HepG2 (cell line): ENCODE results near the gene CLEC16A.

Experiments
- MAFK ChIP-seq, 2 experiments: IDR thresholded peaks in 1 of 2; conservative IDR thresholded peaks in 1 of 2; 2 replicates each; pipeline ENCODE4 v1.6.1; 2011; ENCODE audit warnings: improper control_type of control experiment in 2 of 2, low read length in 2 of 2
- NFIB ChIP-seq: sonication (generic); formaldehyde crosslinking; IDR thresholded peaks from 2 replicates; pipeline ENCODE4 v1.9.0; 2021; ENCODE audit warnings: missing genetic modification reagents, mild to moderate bottlenecking, borderline replicate concordance
- SETDB1 ChIP-seq: sonication (generic); formaldehyde crosslinking; IDR thresholded peaks from 2 replicates; pipeline ENCODE4 v1.5.1; 2020; ENCODE audit warnings: missing genetic modification reagents, mild to moderate bottlenecking, borderline replicate concordance
- TF ChIP-seq, protein P1 (sequence below): sonication (generic); formaldehyde crosslinking; IDR thresholded peaks from 2 replicates; pipeline ENCODE4 v1.9.0; 2022; ENCODE audit warnings: missing genetic modification reagents, mild to moderate bottlenecking, borderline replicate concordance
- TF ChIP-seq, protein P2 (sequence below): sonication (generic); formaldehyde crosslinking; IDR thresholded peaks from 2 replicates; pipeline ENCODE4 v1.5.0; 2020; ENCODE audit warnings: mild to moderate bottlenecking, missing genetic modification reagents, moderate library complexity
- TF ChIP-seq, protein P3 (sequence below), 2 experiments: IDR thresholded peaks; 2 replicates each; pipeline ENCODE4 v1.6.1; 2011 to 2012; ENCODE audit warnings: low read length in 2 of 2, borderline replicate concordance in 1 of 2, low read depth in 1 of 2, mild to moderate bottlenecking in 1 of 2, moderate library complexity in 1 of 2

DNA sequence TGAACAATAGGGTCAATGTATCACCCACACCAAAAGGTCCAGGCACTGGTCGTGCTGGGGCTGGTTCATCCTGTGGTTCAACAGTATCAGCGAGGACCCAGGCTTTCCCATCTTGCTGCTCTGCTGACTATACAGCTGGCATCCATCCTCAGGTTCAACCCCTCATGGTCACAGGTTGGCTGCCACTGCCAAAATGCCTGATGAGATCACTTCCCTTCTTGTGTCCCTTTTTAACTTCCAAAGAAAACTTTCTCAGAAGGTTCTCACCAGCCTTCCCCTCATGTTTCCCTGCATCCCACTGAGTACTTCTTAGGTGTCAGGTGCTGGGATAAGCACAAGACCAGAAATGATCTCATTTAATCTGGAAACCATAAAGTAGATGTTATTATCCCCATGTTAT lies 25.7 kb downstream of the CLEC16A start:
- TF ChIP-seq, protein P1, sequence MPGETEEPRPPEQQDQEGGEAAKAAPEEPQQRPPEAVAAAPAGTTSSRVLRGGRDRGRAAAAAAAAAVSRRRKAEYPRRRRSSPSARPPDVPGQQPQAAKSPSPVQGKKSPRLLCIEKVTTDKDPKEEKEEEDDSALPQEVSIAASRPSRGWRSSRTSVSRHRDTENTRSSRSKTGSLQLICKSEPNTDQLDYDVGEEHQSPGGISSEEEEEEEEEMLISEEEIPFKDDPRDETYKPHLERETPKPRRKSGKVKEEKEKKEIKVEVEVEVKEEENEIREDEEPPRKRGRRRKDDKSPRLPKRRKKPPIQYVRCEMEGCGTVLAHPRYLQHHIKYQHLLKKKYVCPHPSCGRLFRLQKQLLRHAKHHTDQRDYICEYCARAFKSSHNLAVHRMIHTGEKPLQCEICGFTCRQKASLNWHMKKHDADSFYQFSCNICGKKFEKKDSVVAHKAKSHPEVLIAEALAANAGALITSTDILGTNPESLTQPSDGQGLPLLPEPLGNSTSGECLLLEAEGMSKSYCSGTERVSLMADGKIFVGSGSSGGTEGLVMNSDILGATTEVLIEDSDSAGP (CRISPR knock-in tag), result no peak
- TF ChIP-seq MAFK (conservative IDR thresholded peaks at IDR 0.05 in 1 of 2, IDR thresholded peaks at IDR 0.05 in 1 of 2; ENCODE audit: low read length in 2 of 2), result no peak
- TF ChIP-seq, protein P2, sequence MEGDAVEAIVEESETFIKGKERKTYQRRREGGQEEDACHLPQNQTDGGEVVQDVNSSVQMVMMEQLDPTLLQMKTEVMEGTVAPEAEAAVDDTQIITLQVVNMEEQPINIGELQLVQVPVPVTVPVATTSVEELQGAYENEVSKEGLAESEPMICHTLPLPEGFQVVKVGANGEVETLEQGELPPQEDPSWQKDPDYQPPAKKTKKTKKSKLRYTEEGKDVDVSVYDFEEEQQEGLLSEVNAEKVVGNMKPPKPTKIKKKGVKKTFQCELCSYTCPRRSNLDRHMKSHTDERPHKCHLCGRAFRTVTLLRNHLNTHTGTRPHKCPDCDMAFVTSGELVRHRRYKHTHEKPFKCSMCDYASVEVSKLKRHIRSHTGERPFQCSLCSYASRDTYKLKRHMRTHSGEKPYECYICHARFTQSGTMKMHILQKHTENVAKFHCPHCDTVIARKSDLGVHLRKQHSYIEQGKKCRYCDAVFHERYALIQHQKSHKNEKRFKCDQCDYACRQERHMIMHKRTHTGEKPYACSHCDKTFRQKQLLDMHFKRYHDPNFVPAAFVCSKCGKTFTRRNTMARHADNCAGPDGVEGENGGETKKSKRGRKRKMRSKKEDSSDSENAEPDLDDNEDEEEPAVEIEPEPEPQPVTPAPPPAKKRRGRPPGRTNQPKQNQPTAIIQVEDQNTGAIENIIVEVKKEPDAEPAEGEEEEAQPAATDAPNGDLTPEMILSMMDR (CRISPR knock-in tag), result no peak
- TF ChIP-seq NFIB, result no peak
- no peak for TF ChIP-seq SETDB1 (CRISPR knock-in tag)
- TF ChIP-seq, protein P3, sequence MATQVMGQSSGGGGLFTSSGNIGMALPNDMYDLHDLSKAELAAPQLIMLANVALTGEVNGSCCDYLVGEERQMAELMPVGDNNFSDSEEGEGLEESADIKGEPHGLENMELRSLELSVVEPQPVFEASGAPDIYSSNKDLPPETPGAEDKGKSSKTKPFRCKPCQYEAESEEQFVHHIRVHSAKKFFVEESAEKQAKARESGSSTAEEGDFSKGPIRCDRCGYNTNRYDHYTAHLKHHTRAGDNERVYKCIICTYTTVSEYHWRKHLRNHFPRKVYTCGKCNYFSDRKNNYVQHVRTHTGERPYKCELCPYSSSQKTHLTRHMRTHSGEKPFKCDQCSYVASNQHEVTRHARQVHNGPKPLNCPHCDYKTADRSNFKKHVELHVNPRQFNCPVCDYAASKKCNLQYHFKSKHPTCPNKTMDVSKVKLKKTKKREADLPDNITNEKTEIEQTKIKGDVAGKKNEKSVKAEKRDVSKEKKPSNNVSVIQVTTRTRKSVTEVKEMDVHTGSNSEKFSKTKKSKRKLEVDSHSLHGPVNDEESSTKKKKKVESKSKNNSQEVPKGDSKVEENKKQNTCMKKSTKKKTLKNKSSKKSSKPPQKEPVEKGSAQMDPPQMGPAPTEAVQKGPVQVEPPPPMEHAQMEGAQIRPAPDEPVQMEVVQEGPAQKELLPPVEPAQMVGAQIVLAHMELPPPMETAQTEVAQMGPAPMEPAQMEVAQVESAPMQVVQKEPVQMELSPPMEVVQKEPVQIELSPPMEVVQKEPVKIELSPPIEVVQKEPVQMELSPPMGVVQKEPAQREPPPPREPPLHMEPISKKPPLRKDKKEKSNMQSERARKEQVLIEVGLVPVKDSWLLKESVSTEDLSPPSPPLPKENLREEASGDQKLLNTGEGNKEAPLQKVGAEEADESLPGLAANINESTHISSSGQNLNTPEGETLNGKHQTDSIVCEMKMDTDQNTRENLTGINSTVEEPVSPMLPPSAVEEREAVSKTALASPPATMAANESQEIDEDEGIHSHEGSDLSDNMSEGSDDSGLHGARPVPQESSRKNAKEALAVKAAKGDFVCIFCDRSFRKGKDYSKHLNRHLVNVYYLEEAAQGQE (IDR thresholded peaks at IDR 0.05; ENCODE audit: borderline replicate concordance in 1 of 2, low read depth in 1 of 2, low read length in 2 of 2), result no peak
